H1 (cell line): ENCODE results near the gene DEPP1. TPM values are rescaled to one million over a fixed set of nuclear protein-coding genes. Genes with fewer than 3 reads are reported as not detected.
A peak's percentile ranks its signal among the peaks of the same experiment; 100 is the strongest.

Experiments
- CTCF ChIA-PET: fragments of 300-600 bp; sonication (Branson Sonifier 250); formaldehyde crosslinking; loops from one replicate; lab custom pipeline; 2021; ENCODE audit not compliant: partially characterized antibody; lab: Charles Lee
- POLR2A ChIA-PET: fragments of 300-600 bp; sonication (Branson Sonifier 250); formaldehyde crosslinking; loops from one replicate; lab custom pipeline; 2021; ENCODE audit warnings: inconsistent platforms; ENCODE audit not compliant: partially characterized antibody; lab: Charles Lee
- DNase-seq, 2 experiments: peaks; one replicate each; pipeline versions ENCODE4 v3.0.0 to v3.0.0-alpha.2; 2010 to 2022; ENCODE audit warnings: low spot score in 2 of 2, low read depth in 1 of 2, mixed read lengths in 1 of 2
- FAIRE-seq: peaks from 2 replicates; lab custom pipeline; 2011; peaks lifted over from hg19 to GRCh38; lab: Jason Lieb, UNC
- H2AFZ ChIP-seq: 2 replicates; pipeline ENCODE4 v1.8.1; 2012; ENCODE audit warnings: low read length, inconsistent platforms
- H2AK5ac ChIP-seq: 2 replicates; pipeline ENCODE4 v1.6.1; 2013; ENCODE audit warnings: low read depth, low read length
- H2BK120ac ChIP-seq: replicated peaks from 2 replicates; pipeline ENCODE3; 2013; ENCODE audit warnings: low read depth, low read length, inconsistent platforms
- H2BK12ac ChIP-seq: 2 replicates; pipeline ENCODE4 v1.6.1; 2013; ENCODE audit warnings: low read depth, low read length
- H2BK15ac ChIP-seq: 2 replicates; pipeline ENCODE4 v1.6.1; 2013; ENCODE audit warnings: low read length
- H2BK20ac ChIP-seq: 2 replicates; pipeline ENCODE4 v1.6.1; 2013; ENCODE audit warnings: low read length
- H2BK5ac ChIP-seq: 2 replicates; pipeline ENCODE4 v1.6.1; 2013; ENCODE audit warnings: low read depth, low read length
- H3K14ac ChIP-seq: 2 replicates; pipeline ENCODE4 v1.6.1; 2013; ENCODE audit warnings: inconsistent platforms; ENCODE audit not compliant: insufficient read length
- H3K18ac ChIP-seq: 2 replicates; pipeline ENCODE4 v1.6.1; 2013; ENCODE audit warnings: low read length; ENCODE audit errors: extremely low read depth
- H3K23ac ChIP-seq: 2 replicates; pipeline ENCODE4 v1.6.1; 2013; ENCODE audit warnings: inconsistent platforms; ENCODE audit not compliant: insufficient read length
- H3K23me2 ChIP-seq: 2 replicates; pipeline ENCODE4 v1.6.1; 2013; ENCODE audit warnings: low read depth, low read length
- H3K27ac ChIP-seq: 2 replicates; pipeline ENCODE4 v1.6.1; 2011; ENCODE audit warnings: low read depth, low read length, inconsistent platforms
- H3K27me3 ChIP-seq, 4 experiments: replicated peaks in 1 of 4; 1 replicate in 1 of 4; 2 replicates in 3 of 4; pipeline versions ENCODE4 v1.6.1 to v1.8.1; 2011 to 2013; ENCODE audit warnings: low read length in 3 of 4, mild to moderate bottlenecking in 3 of 4, inconsistent platforms in 2 of 4, mixed read lengths in 2 of 4, moderate library complexity in 1 of 4; ENCODE audit not compliant: control insufficient read depth in 3 of 4, insufficient read depth in 3 of 4; ENCODE audit errors: extremely low read depth in 1 of 4
- H3K36me3 ChIP-seq, 4 experiments: 2 replicates each; pipeline versions ENCODE4 v1.6.1 to v1.8.1; 2011 to 2013; ENCODE audit warnings: mild to moderate bottlenecking in 4 of 4, low read length in 3 of 4, moderate library complexity in 2 of 4, control low read depth in 1 of 4, inconsistent platforms in 1 of 4; ENCODE audit not compliant: insufficient read depth in 4 of 4, control insufficient read depth in 2 of 4
- H3K4ac ChIP-seq: replicated peaks from 2 replicates; pipeline ENCODE3; 2013; ENCODE audit warnings: low read length, low read depth, mixed read lengths, inconsistent platforms; ENCODE audit not compliant: insufficient read length
- H3K4me1 ChIP-seq, 4 experiments: replicated peaks in 1 of 4; 1 replicate in 1 of 4; 2 replicates in 3 of 4; pipeline versions ENCODE4 v1.6.1 to v1.8.1; 2011 to 2013; ENCODE audit warnings: low read length in 3 of 4, inconsistent platforms in 2 of 4, mixed read lengths in 1 of 4; ENCODE audit not compliant: insufficient read depth in 4 of 4, control insufficient read depth in 3 of 4
- H3K4me2 ChIP-seq, 2 experiments: 2 replicates each; pipeline versions ENCODE4 v1.6.1 to v1.8.1; 2011 to 2013; ENCODE audit warnings: low read depth in 2 of 2, low read length in 2 of 2, control low read depth in 1 of 2, inconsistent platforms in 1 of 2, mild to moderate bottlenecking in 1 of 2; ENCODE audit not compliant: insufficient read depth in 1 of 2
- H3K4me3 ChIP-seq, 4 experiments: fragments of 200-600, 300-600 bp in 1 of 4; sonication (generic), shearing (Covaris generic), sonication (Bioruptor Twin) in 1 of 4; 2 replicates each; pipeline versions ENCODE4 v1.5.1 to v1.8.1; 2011 to 2016; ENCODE audit warnings: low read length in 4 of 4, low read depth in 3 of 4, control low read depth in 2 of 4, inconsistent platforms in 2 of 4, mild to moderate bottlenecking in 2 of 4, mixed read lengths in 1 of 4, moderate library complexity in 1 of 4; ENCODE audit not compliant: insufficient read depth in 2 of 4; ENCODE audit errors: extremely low read depth in 1 of 4
- H3K56ac ChIP-seq: replicated peaks from 2 replicates; pipeline ENCODE3; 2013; ENCODE audit warnings: low read depth, mild to moderate bottlenecking, mixed read lengths, low read length, inconsistent platforms; ENCODE audit not compliant: insufficient read length
- H3K79me1 ChIP-seq: 2 replicates; pipeline ENCODE4 v1.6.1; 2013; ENCODE audit warnings: low read depth, low read length, control low read depth
- H3K79me2 ChIP-seq, 2 experiments: 2 replicates each; pipeline versions ENCODE4 v1.6.1 to v1.8.1; 2012 to 2013; ENCODE audit warnings: low read length in 2 of 2, mild to moderate bottlenecking in 2 of 2, inconsistent platforms in 1 of 2; ENCODE audit not compliant: insufficient read depth in 2 of 2, control insufficient read depth in 1 of 2
- H3K9ac ChIP-seq, 4 experiments: replicated peaks in 1 of 4; 1 replicate in 1 of 4; 2 replicates in 3 of 4; pipeline versions ENCODE4 v1.6.1 to v1.8.1; 2011 to 2013; ENCODE audit warnings: low read depth in 3 of 4, low read length in 3 of 4, control low read depth in 2 of 4, mild to moderate bottlenecking in 2 of 4, moderate library complexity in 2 of 4, inconsistent platforms in 1 of 4; ENCODE audit errors: extremely low read depth in 1 of 4
- H3K9me3 ChIP-seq, 2 experiments: 2 replicates each; pipeline versions ENCODE4 v1.6.1 to v1.8.1; 2012 to 2013; ENCODE audit warnings: mild to moderate bottlenecking in 2 of 2, moderate library complexity in 2 of 2, control low read depth in 1 of 2, inconsistent platforms in 1 of 2, low read depth in 1 of 2, low read length in 1 of 2, mixed read lengths in 1 of 2; ENCODE audit not compliant: insufficient read depth in 2 of 2
- H4K20me1 ChIP-seq, 2 experiments: replicated peaks in 1 of 2; 2 replicates each; pipeline versions ENCODE3 to v1.8.1; 2011 to 2013; ENCODE audit warnings: inconsistent platforms in 2 of 2, low read length in 2 of 2, mild to moderate bottlenecking in 1 of 2; ENCODE audit not compliant: insufficient read depth in 2 of 2, control insufficient read depth in 1 of 2
- H4K5ac ChIP-seq: 2 replicates; pipeline ENCODE4 v1.6.1; 2013; ENCODE audit warnings: low read length, low read depth, mixed read lengths, inconsistent platforms; ENCODE audit not compliant: insufficient read length
- H4K8ac ChIP-seq: 2 replicates; pipeline ENCODE4 v1.8.0; 2013; ENCODE audit warnings: mild to moderate bottlenecking, moderate library complexity, low read length, inconsistent platforms; ENCODE audit not compliant: insufficient read depth; ENCODE audit errors: extremely low read depth
- H4K91ac ChIP-seq: replicated peaks from 2 replicates; pipeline ENCODE3; 2013; ENCODE audit warnings: low read length, mixed read lengths, inconsistent platforms; ENCODE audit not compliant: insufficient read length
- CHD2 ChIP-seq: IDR thresholded peaks from 2 replicates; pipeline ENCODE4 v1.6.1; 2012; ENCODE audit warnings: low read length, improper control_type of control experiment
- CTBP2 ChIP-seq: IDR thresholded peaks from 2 replicates; pipeline ENCODE4 v1.7.0; 2011; ENCODE audit warnings: borderline replicate concordance, mild to moderate bottlenecking, moderate library complexity, mixed read lengths, low read length; ENCODE audit not compliant: insufficient read depth, insufficient read length
- EP300 ChIP-seq, 2 experiments: IDR thresholded peaks; 1 replicate in 1 of 2; 2 replicates in 1 of 2; pipeline ENCODE4 v1.6.1; 2011 to 2012; ENCODE audit warnings: low read depth in 2 of 2, low read length in 2 of 2, mild to moderate bottlenecking in 2 of 2, borderline replicate concordance in 1 of 2, inconsistent platforms in 1 of 2, moderate library complexity in 1 of 2
- FOSL1 ChIP-seq: IDR thresholded peaks from 2 replicates; pipeline ENCODE4 v1.6.1; 2011; ENCODE audit warnings: mild to moderate bottlenecking, low read depth, low read length, moderate library complexity; ENCODE audit not compliant: insufficient read depth
- WGBS, 2 experiments: shearing (Covaris generic) in 1 of 2; methylation state at CpG; one replicate each; pipeline versions ENCODE4 v1.1.6 to v1.1.7; 2013 to 2015; ENCODE audit warnings: low lambda C conversion rate in 2 of 2, mixed read lengths in 2 of 2, inconsistent platforms in 1 of 2, low coverage in 1 of 2, missing lambda C conversion rate in 1 of 2; ENCODE audit not compliant: insufficient replicate concordance in 2 of 2, insufficient coverage in 1 of 2, insufficient read length in 1 of 2; ENCODE audit errors: extremely low coverage in 1 of 2, missing lambda C conversion rate in 1 of 2; 5-methylcytosine and 5-hydroxymethylcytosine counted together
- polyA plus RNA-seq, 7 experiments: library from polyadenylated mRNA; depleted of rRNA in 3 of 7; stranded (reverse) in 5 of 7; unstranded in 2 of 7; fragments of >200 nt in 5 of 7; fragments of 200-250 nt in 2 of 7; gene quantifications; 1 replicate in 5 of 7; 2 replicates in 1 of 7; 4 replicates in 1 of 7; pipeline versions ENCODE4 v1.2.1 to v1.2.3, GENCODE V29; 2011 to 2013; ENCODE audit warnings: missing spikeins in 2 of 7, mixed read lengths in 2 of 7
- total RNA-seq: library from RNA; stranded (reverse); fragmentation: NEBNext Ultra II Directional; extraction: Animal tissue kit (Norgen Biotek cat#: 25700); gene quantifications from 2 replicates; pipeline ENCODE4 v1.2.1, GENCODE V29; 2021

DEPP1 gene
- total and polyA plus RNA-seq, 2 of the 8 experiments (the other 6 are each of a cell fraction or from before 2014, with no cell fraction given), result 0.67 to 4.5 TPM

- Histone ChIP-seq H2BK12ac (0 out of 2 replicates have a peak overlapping the region, but pooled peaks have one; percentile 60), H3K9ac (no peak overlapping the region), H3K14ac (no peak overlapping the region), H3K23ac (no peak overlapping the region), H3K4ac (peak overlapping the region; percentile 22), H3K36me3 (no peaks in the 10 kb centered on the region), H3K27ac (no peak overlapping the region), H2BK20ac (no peak overlapping the region), H3K23me2 (peaks cover 11% of the 10 kb centered on the region; the same call in 1 of the 2 replicates), H3K4me3 (peak overlapping the region in 1 of 4 experiments; percentile 49; a peak in 1 of 8 replicates), H3K79me1 (no peaks in the 10 kb centered on the region), H3K4me2 (no peak overlapping the region; a peak in 1 of 4 replicates), H2BK5ac (no peak overlapping the region), H3K18ac (no peak overlapping the region), H4K8ac (no peak overlapping the region; the same call in 1 of the 2 replicates), H4K5ac (no peak overlapping the region), H3K9me3 (no peaks in the 10 kb centered on the region), H2BK15ac (no peak overlapping the region), H4K91ac (peak overlapping the region; percentile 20), H3K56ac (no peak overlapping the region), H3K79me2 (no peaks in the 10 kb centered on the region), H2AK5ac (no peak overlapping the region), H2AFZ (no peak overlapping the region), H2BK120ac (no peak overlapping the region), H3K4me1 (peaks cover 26 to 62% (median 42%) of the 10 kb centered on the region in 4 experiments), H4K20me1 (no peaks in the 10 kb centered on the region), H3K27me3 (no peaks in the 10 kb centered on the region)
- WGBS, 2 experiments, result 80% methylated on average over 23 of the region's 25 CpGs; no CpG with 5 or more reads in 1 of the 2 experiments
- ChIA-PET POLR2A (interaction anchor here (1.0 to 3.3 kb wide), 9 partner anchors 10 to 42 kb away, joined by 3 to 23 read pairs (median 5); partner anchors contain the start of gene ZNF22), CTCF (interaction anchor here (0.6 to 4.1 kb wide), 13 partner anchors 8 to 302 kb away, joined by 3 to 41 read pairs (median 5); partner anchors contain the start of gene RASSF4)
- DNase-seq (no peak), FAIRE-seq (no peak)
- TF ChIP-seq CHD2, result no peak
- no peak for TF ChIP-seq CTBP2
- TF ChIP-seq EP300 (IDR thresholded peaks at IDR 0.05; ENCODE audit: borderline replicate concordance in 1 of 2, low read depth in 2 of 2, low read length in 2 of 2), result no peak
- TF ChIP-seq FOSL1, result no peak
Observed at GRCh38 chr10:44977287-44978212, 1.1 kb downstream of the DEPP1 start.
